HG03457 (cell line): ENCODE data around the gene PAX9.
"Not testable (repeated sequence)": the region's sequence is repeated elsewhere in the genome, so short reads cannot be mapped to it uniquely, and the experiment has no call there.

Source experiments
- ATAC-seq: cut with Tn5 transposase; IDR thresholded peaks from one replicate; pipeline ENCODE4 v1.9.1; 2021; ENCODE audit warnings: moderate number of reproducible peaks; ENCODE audit not compliant: unreplicated experiment

The PAX9 gene

GRCh38 chr14:36672095-36672494, 10.4 kb downstream of the PAX9 start:
- no peak for ATAC-seq

GRCh38 chr14:36674659-36675058, 13.0 kb downstream of the PAX9 start:
- no peak for ATAC-seq

- no peak for ATAC-seq
Observed at GRCh38 chr14:36675581-36675980, 13.9 kb downstream of the PAX9 start.

- no peak for ATAC-seq
Observed at GRCh38 chr14:36676236-36676635, 14.6 kb downstream of the PAX9 start.

GRCh38 chr14:36682338-36682737, 20.7 kb downstream of the PAX9 start:
- ATAC-seq: no peak

- no peak for ATAC-seq
Observed at GRCh38 chr14:36683083-36683724, 21.5 kb downstream of the PAX9 start.

- no peak for ATAC-seq
Observed at GRCh38 chr14:36684946-36685345, 23.3 kb downstream of the PAX9 start.

- ATAC-seq: no peak
Observed at GRCh38 chr14:36690311-36691040, 28.8 kb downstream of the PAX9 start.

GRCh38 chr14:36699420-36699819, 37.8 kb downstream of the PAX9 start:
- not testable (repeated sequence) for ATAC-seq

- no peak for ATAC-seq
Observed at GRCh38 chr14:36700651-36701050, 39.0 kb downstream of the PAX9 start.

- no peak for ATAC-seq
Observed at GRCh38 chr14:36701132-36701531, 39.5 kb downstream of the PAX9 start.

GRCh38 chr14:36702474-36702873, 40.8 kb downstream of the PAX9 start:
- no peak for ATAC-seq

- no peak for ATAC-seq
Observed at GRCh38 chr14:36707570-36707969, 45.9 kb downstream of the PAX9 start.

- ATAC-seq: no peak
Observed at GRCh38 chr14:36713960-36714703, 52.5 kb downstream of the PAX9 start.

- no peak for ATAC-seq
Observed at GRCh38 chr14:36716614-36717184, 55.0 kb downstream of the PAX9 start.

GRCh38 chr14:36717363-36717762, 55.7 kb downstream of the PAX9 start:
- no peak for ATAC-seq

GRCh38 chr14:36718216-36718615, 56.6 kb downstream of the PAX9 start:
- ATAC-seq: no peak

- ATAC-seq: no peak
Observed at GRCh38 chr14:36719823-36720222, 58.2 kb downstream of the PAX9 start.

- no peak for ATAC-seq
Observed at GRCh38 chr14:36720657-36721056, 59.0 kb downstream of the PAX9 start.

- ATAC-seq: no peak
Observed at GRCh38 chr14:36721877-36722276, 60.2 kb downstream of the PAX9 start.

- no peak for ATAC-seq
Observed at GRCh38 chr14:36723530-36723929, 61.9 kb downstream of the PAX9 start.

GRCh38 chr14:36724162-36724561, 62.5 kb downstream of the PAX9 start:
- no peak for ATAC-seq
